HG03439 (cell line): ENCODE results near the gene ZC3H7A.
A peak's percentile ranks its signal among the peaks of the same experiment; 100 is the strongest.
"Not testable (repeated sequence)": the region's sequence is repeated elsewhere in the genome, so short reads cannot be mapped to it uniquely, and the experiment has no call there.

Experiments used
- ATAC-seq: cut with Tn5 transposase; IDR thresholded peaks from one replicate; pipeline ENCODE4 v1.9.1; 2021; ENCODE audit warnings: mild to moderate bottlenecking, moderate library complexity; ENCODE audit not compliant: unreplicated experiment

The ZC3H7A gene

GRCh38 chr16:11797166-11797956 is at the start of gene ZC3H7A:
Gene ZC3H7A (minus strand): TSS chr16:11797258. CDS start chr16:11782354, 14,904 bp downstream.
- peak; percentile 84 for ATAC-seq

GRCh38 chr16:11844499-11844898 is 47.4 kb upstream of the ZC3H7A start:
- no peak for ATAC-seq

- no peak for ATAC-seq
Measured at GRCh38 chr16:11843861-11844260, 46.8 kb upstream of the ZC3H7A start.

- ATAC-seq, result no peak
Measured at GRCh38 chr16:11843206-11843605, 46.1 kb upstream of the ZC3H7A start.

- ATAC-seq, result no peak
Measured at GRCh38 chr16:11841026-11841425, 44.0 kb upstream of the ZC3H7A start.

- ATAC-seq, result no peak
Measured at GRCh38 chr16:11836650-11837244, 39.7 kb upstream of the ZC3H7A start.

- no peak for ATAC-seq
Measured at GRCh38 chr16:11835891-11836649, 39.0 kb upstream of the ZC3H7A start.

- no peak for ATAC-seq
Measured at GRCh38 chr16:11835309-11835708, 38.3 kb upstream of the ZC3H7A start.

- ATAC-seq, result no peak
Measured at GRCh38 chr16:11833951-11834695, 37.1 kb upstream of the ZC3H7A start.

- ATAC-seq, result no peak
Measured at GRCh38 chr16:11828696-11829095, 31.6 kb upstream of the ZC3H7A start.

GRCh38 chr16:11825520-11826165 is 28.6 kb upstream of the ZC3H7A start:
- ATAC-seq, result not testable (repeated sequence)

- ATAC-seq, result no peak
Measured at GRCh38 chr16:11824362-11824761, 27.3 kb upstream of the ZC3H7A start.

GRCh38 chr16:11823645-11824044 is 26.6 kb upstream of the ZC3H7A start:
- ATAC-seq, result not testable (repeated sequence)

- no peak for ATAC-seq
Measured at GRCh38 chr16:11819798-11820197, 22.7 kb upstream of the ZC3H7A start.

- not testable (repeated sequence) for ATAC-seq
Measured at GRCh38 chr16:11818970-11819369, 21.9 kb upstream of the ZC3H7A start.

GRCh38 chr16:11816123-11816522 is 19.1 kb upstream of the ZC3H7A start:
- ATAC-seq, result no peak

- ATAC-seq, result not testable (repeated sequence)
Measured at GRCh38 chr16:11814800-11815199, 17.7 kb upstream of the ZC3H7A start.

GRCh38 chr16:11806721-11807120 is 9.7 kb upstream of the ZC3H7A start:
- no peak for ATAC-seq

GRCh38 chr16:11805556-11805955 is 8.5 kb upstream of the ZC3H7A start:
- ATAC-seq, result no peak

GRCh38 chr16:11801481-11802021 is 4.5 kb upstream of the ZC3H7A start:
- ATAC-seq, result no peak
